Measurements from ENCODE around the gene ARHGAP18. TPM values are rescaled to one million over a fixed set of nuclear protein-coding genes. Genes with fewer than 3 reads are reported as not detected.

The ARHGAP18 gene
- total RNA-seq, 6 experiments from 2014 or later: 2.2 to 8.0 (median 2.9) TPM

Other genes starting within 250 kb of the ARHGAP18 start
- not detected for gene TMEM244, start 151.1 kb upstream of the ARHGAP18 start, total RNA-seq